GM12878 (cell line): ENCODE measurements around the gene ZMYND15. TPM values are rescaled to one million over a fixed set of nuclear protein-coding genes. Genes with fewer than 3 reads are reported as not detected.

Source experiments
- GABPA ChIP-seq: IDR thresholded peaks from 2 replicates; pipeline ENCODE4 v1.6.1; 2014; ENCODE audit warnings: antibody characterized with exemption, low read depth, mild to moderate bottlenecking, inconsistent platforms
- GATAD2B ChIP-seq: fragments of 450-650 bp; conservative IDR thresholded peaks from 2 replicates; pipeline ENCODE4 v1.6.1; 2017; ENCODE audit warnings: low read depth, mild to moderate bottlenecking, moderate library complexity
- HDGF ChIP-seq: fragments of 450-650 bp; IDR thresholded peaks from 2 replicates; pipeline ENCODE4 v1.6.1; 2016; ENCODE audit warnings: antibody characterized with exemption
- KDM1A ChIP-seq: fragments of 200-600 bp; sonication (generic); IDR thresholded peaks from 2 replicates; pipeline ENCODE4 v1.6.1; 2016; ENCODE audit warnings: borderline replicate concordance
- MYC ChIP-seq: IDR thresholded peaks from 2 replicates; pipeline ENCODE4 v1.6.1; 2011; ENCODE audit warnings: mild to moderate bottlenecking, low read length, moderate library complexity, inconsistent platforms; ENCODE audit not compliant: insufficient read depth, insufficient replicate concordance, insufficient read length, severe bottlenecking
- POLR2AphosphoS5 ChIP-seq: IDR thresholded peaks from 2 replicates; pipeline ENCODE4 v1.6.1; 2011; ENCODE audit warnings: mild to moderate bottlenecking, low read length, inconsistent platforms
- RCOR1 ChIP-seq: conservative IDR thresholded peaks from 2 replicates; pipeline ENCODE4 v1.6.1; 2012; ENCODE audit warnings: low read depth, low read length, improper control_type of control experiment
- RUNX3 ChIP-seq: IDR thresholded peaks from 2 replicates; pipeline ENCODE4 v1.6.1; 2012; ENCODE audit warnings: low read length, inconsistent platforms
- SMAD5 ChIP-seq: IDR thresholded peaks from 2 replicates; pipeline ENCODE4 v1.6.1; 2016; ENCODE audit warnings: antibody characterized with exemption, low read depth
- STAT1 ChIP-seq: fragments of 450-650 bp; conservative IDR thresholded peaks from 2 replicates; pipeline ENCODE4 v1.6.1; 2014; ENCODE audit warnings: antibody characterized with exemption, mild to moderate bottlenecking
- ZNF24 ChIP-seq: fragments of 450-650 bp; IDR thresholded peaks from 2 replicates; pipeline ENCODE4 v1.6.1; 2017; ENCODE audit warnings: antibody characterized with exemption, mild to moderate bottlenecking
- polyA plus RNA-seq, 11 experiments: library from polyadenylated mRNA; depleted of rRNA in 4 of 11; unstranded in 6 of 11; stranded (reverse) in 5 of 11; fragments of >200 nt; fragmentation: Nextera tagmentation in 4 of 11; fragmentation: Illumina TruSeq in 1 of 11; extraction: Ambion mirVana in 4 of 11; extraction: Trizol in 1 of 11; gene quantifications; 1 replicate in 1 of 11; 2 replicates in 10 of 11; pipeline versions ENCODE4 v1.2.1 to v1.2.3, GENCODE V29; 2011 to 2016; ENCODE audit warnings: inconsistent platforms in 2 of 11, missing spikeins in 2 of 11, low read depth in 1 of 11
- total RNA-seq, 4 experiments: library from RNA; depleted of rRNA in 3 of 4; stranded (reverse); fragments of >200 nt in 3 of 4; fragmentation: Illumina TruSeq in 1 of 4; extraction: Trizol in 1 of 4; gene quantifications; 2 replicates each; pipeline versions ENCODE4 v1.2.1 to v1.2.3, GENCODE V29; 2013 to 2021
- TF ChIP-seq, protein P1 (sequence below): fragments of 450-650 bp; formaldehyde crosslinking; IDR thresholded peaks from 2 replicates; pipeline ENCODE4 v1.4.0; 2022; ENCODE audit warnings: mild to moderate bottlenecking, moderate library complexity
- TF ChIP-seq, protein P2 (sequence below): IDR thresholded peaks from 2 replicates; pipeline ENCODE4 v1.6.1; 2011; ENCODE audit warnings: borderline replicate concordance, low read depth, mild to moderate bottlenecking, moderate library complexity, low read length; ENCODE audit not compliant: insufficient read depth, poor library complexity, severe bottlenecking
- TF ChIP-seq, protein P3 (sequence below): fragments of 450-650 bp; formaldehyde crosslinking; IDR thresholded peaks from 2 replicates; pipeline ENCODE4 v1.4.0; 2020; ENCODE audit warnings: mild to moderate bottlenecking, moderate library complexity

The ZMYND15 gene
- total and polyA plus RNA-seq, 10 of the 15 experiments (the other 5 are each of a cell fraction or from before 2014, with no cell fraction given), result 0.03 to 0.17 (median 0.06) TPM; not detected in 4

DNA sequence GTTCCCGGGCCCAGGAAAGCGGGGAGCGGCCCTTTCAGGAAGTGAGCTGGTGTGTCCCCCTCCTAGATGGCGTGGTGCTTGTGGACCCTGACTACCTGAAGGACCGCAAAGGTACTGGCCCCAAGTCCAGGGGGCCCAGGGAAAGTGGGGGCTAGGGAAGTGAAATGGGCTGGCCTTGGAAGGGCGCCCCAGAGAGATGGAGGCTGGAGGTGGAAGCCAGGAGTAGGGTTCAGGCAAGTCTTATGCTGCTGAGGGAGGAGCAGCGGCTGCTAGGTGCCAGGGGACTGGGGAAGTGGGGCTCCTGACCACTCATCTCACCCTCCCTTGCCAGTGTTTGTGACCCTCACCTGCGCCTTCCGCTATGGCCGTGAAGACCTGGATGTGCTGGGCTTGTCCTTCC, 23.6 kb upstream of the ZMYND15 start (continued):
- TF ChIP-seq, protein P1, sequence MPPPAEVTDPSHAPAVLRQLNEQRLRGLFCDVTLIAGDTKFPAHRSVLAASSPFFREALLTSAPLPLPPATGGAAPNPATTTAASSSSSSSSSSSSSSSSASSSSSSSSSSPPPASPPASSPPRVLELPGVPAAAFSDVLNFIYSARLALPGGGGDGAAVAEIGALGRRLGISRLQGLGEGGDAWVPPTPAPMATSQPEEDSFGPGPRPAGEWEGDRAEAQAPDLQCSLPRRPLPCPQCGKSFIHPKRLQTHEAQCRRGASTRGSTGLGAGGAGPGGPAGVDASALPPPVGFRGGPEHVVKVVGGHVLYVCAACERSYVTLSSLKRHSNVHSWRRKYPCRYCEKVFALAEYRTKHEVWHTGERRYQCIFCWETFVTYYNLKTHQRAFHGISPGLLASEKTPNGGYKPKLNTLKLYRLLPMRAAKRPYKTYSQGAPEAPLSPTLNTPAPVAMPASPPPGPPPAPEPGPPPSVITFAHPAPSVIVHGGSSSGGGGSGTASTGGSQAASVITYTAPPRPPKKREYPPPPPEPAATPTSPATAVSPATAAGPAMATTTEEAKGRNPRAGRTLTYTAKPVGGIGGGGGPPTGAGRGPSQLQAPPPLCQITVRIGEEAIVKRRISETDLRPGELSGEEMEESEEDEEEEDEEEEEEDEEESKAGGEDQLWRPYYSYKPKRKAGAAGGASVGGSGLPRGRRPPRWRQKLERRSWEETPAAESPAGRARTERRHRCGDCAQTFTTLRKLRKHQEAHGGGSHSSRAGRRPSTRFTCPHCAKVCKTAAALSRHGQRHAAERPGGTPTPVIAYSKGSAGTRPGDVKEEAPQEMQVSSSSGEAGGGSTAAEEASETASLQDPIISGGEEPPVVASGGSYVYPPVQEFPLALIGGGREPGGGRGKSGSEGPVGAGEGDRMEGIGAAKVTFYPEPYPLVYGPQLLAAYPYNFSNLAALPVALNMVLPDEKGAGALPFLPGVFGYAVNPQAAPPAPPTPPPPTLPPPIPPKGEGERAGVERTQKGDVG, result no peak
- TF ChIP-seq SMAD5 (no peak), GATAD2B (no peak), ZNF24 (no peak), POLR2AphosphoS5 (no peak), KDM1A (no peak), RUNX3 (no peak), RCOR1 (no peak), GABPA (no peak), STAT1 (no peak), HDGF (no peak), MYC (no peak)
- TF ChIP-seq, protein P2, sequence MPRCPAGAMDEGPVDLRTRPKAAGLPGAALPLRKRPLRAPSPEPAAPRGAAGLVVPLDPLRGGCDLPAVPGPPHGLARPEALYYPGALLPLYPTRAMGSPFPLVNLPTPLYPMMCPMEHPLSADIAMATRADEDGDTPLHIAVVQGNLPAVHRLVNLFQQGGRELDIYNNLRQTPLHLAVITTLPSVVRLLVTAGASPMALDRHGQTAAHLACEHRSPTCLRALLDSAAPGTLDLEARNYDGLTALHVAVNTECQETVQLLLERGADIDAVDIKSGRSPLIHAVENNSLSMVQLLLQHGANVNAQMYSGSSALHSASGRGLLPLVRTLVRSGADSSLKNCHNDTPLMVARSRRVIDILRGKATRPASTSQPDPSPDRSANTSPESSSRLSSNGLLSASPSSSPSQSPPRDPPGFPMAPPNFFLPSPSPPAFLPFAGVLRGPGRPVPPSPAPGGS, result no peak
- TF ChIP-seq, protein P3, sequence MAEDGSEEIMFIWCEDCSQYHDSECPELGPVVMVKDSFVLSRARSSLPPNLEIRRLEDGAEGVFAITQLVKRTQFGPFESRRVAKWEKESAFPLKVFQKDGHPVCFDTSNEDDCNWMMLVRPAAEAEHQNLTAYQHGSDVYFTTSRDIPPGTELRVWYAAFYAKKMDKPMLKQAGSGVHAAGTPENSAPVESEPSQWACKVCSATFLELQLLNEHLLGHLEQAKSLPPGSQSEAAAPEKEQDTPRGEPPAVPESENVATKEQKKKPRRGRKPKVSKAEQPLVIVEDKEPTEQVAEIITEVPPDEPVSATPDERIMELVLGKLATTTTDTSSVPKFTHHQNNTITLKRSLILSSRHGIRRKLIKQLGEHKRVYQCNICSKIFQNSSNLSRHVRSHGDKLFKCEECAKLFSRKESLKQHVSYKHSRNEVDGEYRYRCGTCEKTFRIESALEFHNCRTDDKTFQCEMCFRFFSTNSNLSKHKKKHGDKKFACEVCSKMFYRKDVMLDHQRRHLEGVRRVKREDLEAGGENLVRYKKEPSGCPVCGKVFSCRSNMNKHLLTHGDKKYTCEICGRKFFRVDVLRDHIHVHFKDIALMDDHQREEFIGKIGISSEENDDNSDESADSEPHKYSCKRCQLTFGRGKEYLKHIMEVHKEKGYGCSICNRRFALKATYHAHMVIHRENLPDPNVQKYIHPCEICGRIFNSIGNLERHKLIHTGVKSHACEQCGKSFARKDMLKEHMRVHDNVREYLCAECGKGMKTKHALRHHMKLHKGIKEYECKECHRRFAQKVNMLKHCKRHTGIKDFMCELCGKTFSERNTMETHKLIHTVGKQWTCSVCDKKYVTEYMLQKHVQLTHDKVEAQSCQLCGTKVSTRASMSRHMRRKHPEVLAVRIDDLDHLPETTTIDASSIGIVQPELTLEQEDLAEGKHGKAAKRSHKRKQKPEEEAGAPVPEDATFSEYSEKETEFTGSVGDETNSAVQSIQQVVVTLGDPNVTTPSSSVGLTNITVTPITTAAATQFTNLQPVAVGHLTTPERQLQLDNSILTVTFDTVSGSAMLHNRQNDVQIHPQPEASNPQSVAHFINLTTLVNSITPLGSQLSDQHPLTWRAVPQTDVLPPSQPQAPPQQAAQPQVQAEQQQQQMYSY (CRISPR knock-in tag), result no peak
